Neural progenitor cell (in vitro differentiated cells): ENCODE data around the gene BRD3. TPM values are rescaled to one million over a fixed set of nuclear protein-coding genes. Genes with fewer than 3 reads are reported as not detected.

ENCODE experiments used
- DNase-seq: peaks from one replicate; pipeline ENCODE4 v3.0.0-alpha.2; 2016; ENCODE audit warnings: low spot score
- H2AFZ ChIP-seq: fragments of 200-600 bp; sonication (generic); replicated peaks from 2 replicates; pipeline ENCODE4 v1.6.1; 2016; ENCODE audit warnings: antibody characterized with exemption
- H3F3A ChIP-seq: fragments of 200-600 bp; sonication (generic); 2 replicates; pipeline ENCODE4 v1.6.1; 2016; ENCODE audit warnings: antibody characterized with exemption, low read depth
- H3K27ac ChIP-seq: fragments of 200-600 bp; sonication (generic); 2 replicates; pipeline ENCODE4 v1.5.1; 2016; ENCODE audit warnings: mild to moderate bottlenecking
- H3K27me3 ChIP-seq: fragments of 200-600 bp; sonication (generic); 2 replicates; pipeline ENCODE4 v1.6.1; 2016; ENCODE audit warnings: mild to moderate bottlenecking, moderate library complexity
- H3K36me3 ChIP-seq: fragments of 200-600 bp; sonication (generic); 2 replicates; pipeline ENCODE4 v1.5.1; 2016
- H3K4me1 ChIP-seq: fragments of 200-600 bp; sonication (generic); 2 replicates; pipeline ENCODE4 v1.6.1; 2016; ENCODE audit warnings: mixed run types
- H3K4me2 ChIP-seq: fragments of 200-600 bp; sonication (generic); 2 replicates; pipeline ENCODE4 v1.6.1; 2016
- H3K4me3 ChIP-seq: fragments of 200-600 bp; sonication (generic); 2 replicates; pipeline ENCODE4 v1.5.1; 2016
- H3K79me2 ChIP-seq: fragments of 200-600 bp; sonication (generic); 2 replicates; pipeline ENCODE4 v1.6.1; 2016; ENCODE audit warnings: low read depth
- H3K9ac ChIP-seq: fragments of 200-600 bp; sonication (generic); 2 replicates; pipeline ENCODE4 v1.6.1; 2016
- H3K9me3 ChIP-seq: fragments of 200-600 bp; sonication (generic); 2 replicates; pipeline ENCODE4 v1.5.1; 2016; ENCODE audit warnings: low read depth
- H4K20me1 ChIP-seq: fragments of 200-600 bp; sonication (generic); 2 replicates; pipeline ENCODE4 v1.6.1; 2016; ENCODE audit warnings: low read depth
- H3K27ac Mint-ChIP-seq: 3 replicates; pipeline ENCODE4 v1.8.0; 2021; ENCODE audit warnings: mixed read lengths
- H3K27me3 Mint-ChIP-seq: 2 replicates; pipeline ENCODE4 v1.8.0; 2022; ENCODE audit warnings: low read depth, mild to moderate bottlenecking, inconsistent platforms, moderate library complexity, mixed read lengths; ENCODE audit not compliant: insufficient read depth
- H3K36me3 Mint-ChIP-seq: 3 replicates; pipeline ENCODE4 v1.8.0; 2021; ENCODE audit warnings: mixed read lengths
- H3K4me1 Mint-ChIP-seq: 3 replicates; pipeline ENCODE4 v1.8.0; 2021; ENCODE audit warnings: mixed read lengths
- H3K4me3 Mint-ChIP-seq: 3 replicates; pipeline ENCODE4 v1.8.0; 2021; ENCODE audit warnings: mild to moderate bottlenecking, moderate library complexity, mixed read lengths
- H3K9me3 Mint-ChIP-seq: 3 replicates; pipeline ENCODE4 v1.8.0; 2020; ENCODE audit warnings: mixed read lengths
- CTCF ChIP-seq: fragments of 200-600 bp; sonication (generic); IDR thresholded peaks from 2 replicates; pipeline ENCODE4 v1.5.1; 2017; ENCODE audit warnings: antibody characterized with exemption, mild to moderate bottlenecking
- EZH2 ChIP-seq: fragments of 200-600 bp; sonication (generic); IDR thresholded peaks from 2 replicates; pipeline ENCODE4 v1.6.1; 2017; ENCODE audit warnings: antibody characterized with exemption, mild to moderate bottlenecking, moderate library complexity
- EZH2phosphoT487 ChIP-seq: fragments of 200-600 bp; sonication (generic); IDR thresholded peaks from 2 replicates; pipeline ENCODE4 v1.6.1; 2017; ENCODE audit warnings: antibody characterized with exemption
- total RNA-seq: library from RNA; depleted of rRNA; stranded (reverse); fragments of >200 nt; gene quantifications from 2 replicates; pipeline ENCODE4 v1.2.3, GENCODE V29; 2015; ENCODE audit warnings: low replicate concordance

Gene BRD3
- total RNA-seq, 1 donor from 2014 or later = 14.8 TPM

- Mint-ChIP-seq H3K9me3 (no peaks in the 10 kb centered on the region), H3K36me3 (no peaks in the 10 kb centered on the region), H3K27ac (no peak overlapping the region), H3K4me1 (peaks cover 23% of the 10 kb centered on the region), H3K4me3 (peak overlapping the region; percentile 21), H3K27me3 (no peaks in the 10 kb centered on the region)
- Histone ChIP-seq H3K9me3 (no peaks in the 10 kb centered on the region), H3K4me2 (no peak overlapping the region), H3K27ac (no peak overlapping the region), H3K27me3 (no peaks in the 10 kb centered on the region), H3K79me2 (peaks cover 21% of the 10 kb centered on the region), H3F3A (peaks cover 21% of the 10 kb centered on the region), H3K36me3 (no peaks in the 10 kb centered on the region), H3K4me1 (peaks cover 16% of the 10 kb centered on the region), H3K4me3 (no peak overlapping the region), H4K20me1 (peaks cover 11% of the 10 kb centered on the region), H3K9ac (no peak overlapping the region), H2AFZ (no peak overlapping the region)
- DNase-seq = no peak
- TF ChIP-seq EZH2 (no peak), CTCF (no peak), EZH2phosphoT487 (no peak)
Measured at GRCh38 chr9:133995012-133995896, 72.6 kb downstream of the BRD3 start.

GRCh38 chr9:133994353-133995011 lies 73.3 kb downstream of the BRD3 start:
- Histone ChIP-seq H3K4me1 (peaks cover 20% of the 10 kb centered on the region), H2AFZ (no peak overlapping the region), H3K27ac (no peak overlapping the region), H3F3A (peaks cover 21% of the 10 kb centered on the region), H3K4me3 (peak overlapping the region; percentile 87), H3K9ac (no peak overlapping the region), H3K79me2 (peaks cover 29% of the 10 kb centered on the region), H3K9me3 (no peaks in the 10 kb centered on the region), H3K4me2 (peak overlapping the region; percentile 86), H4K20me1 (peaks cover 19% of the 10 kb centered on the region), H3K27me3 (no peaks in the 10 kb centered on the region), H3K36me3 (no peaks in the 10 kb centered on the region)
- Mint-ChIP-seq H3K4me1 (peaks cover 28% of the 10 kb centered on the region), H3K27me3 (no peaks in the 10 kb centered on the region), H3K9me3 (no peaks in the 10 kb centered on the region), H3K36me3 (no peaks in the 10 kb centered on the region), H3K27ac (no peak overlapping the region), H3K4me3 (peak overlapping the region; percentile 86)
- TF ChIP-seq CTCF = peak; percentile 99
- no peak for TF ChIP-seq EZH2
- no peak for TF ChIP-seq EZH2phosphoT487
- DNase-seq = peak; percentile 93

GRCh38 chr9:133993635-133994253 lies 74.1 kb downstream of the BRD3 start:
- H4K20me1 ChIP-seq = peaks cover 26% of the 10 kb centered on the region
- peaks cover 36% of the 10 kb centered on the region for H3K79me2 ChIP-seq
- no peaks in the 10 kb centered on the region for H3K36me3 ChIP-seq
- DNase-seq = peak; percentile 25
- no peak overlapping the region for H2AFZ ChIP-seq
- Mint-ChIP-seq H3K4me1 (peaks cover 29% of the 10 kb centered on the region), H3K27ac (no peak overlapping the region), H3K36me3 (no peaks in the 10 kb centered on the region), H3K27me3 (no peaks in the 10 kb centered on the region), H3K9me3 (no peaks in the 10 kb centered on the region), H3K4me3 (peak overlapping the region; percentile 86)
- H3K4me3 ChIP-seq = peak overlapping the region; percentile 87
- no peaks in the 10 kb centered on the region for H3K27me3 ChIP-seq
- H3K27ac ChIP-seq = no peak overlapping the region
- H3K4me1 ChIP-seq = peaks cover 20% of the 10 kb centered on the region
- H3K9ac ChIP-seq = no peak overlapping the region
- H3F3A ChIP-seq = peaks cover 21% of the 10 kb centered on the region
- TF ChIP-seq CTCF (no peak), EZH2 (no peak)
- H3K4me2 ChIP-seq = peak overlapping the region; percentile 86
- H3K9me3 ChIP-seq = no peaks in the 10 kb centered on the region
